HG02763 (cell line): ENCODE data around the gene AGXT.

Experiments
- ATAC-seq: cut with Tn5 transposase; IDR thresholded peaks from one replicate; pipeline ENCODE4 v1.9.1; 2021; ENCODE audit warnings: mild to moderate bottlenecking, moderate library complexity; ENCODE audit not compliant: unreplicated experiment

The AGXT gene

DNA sequence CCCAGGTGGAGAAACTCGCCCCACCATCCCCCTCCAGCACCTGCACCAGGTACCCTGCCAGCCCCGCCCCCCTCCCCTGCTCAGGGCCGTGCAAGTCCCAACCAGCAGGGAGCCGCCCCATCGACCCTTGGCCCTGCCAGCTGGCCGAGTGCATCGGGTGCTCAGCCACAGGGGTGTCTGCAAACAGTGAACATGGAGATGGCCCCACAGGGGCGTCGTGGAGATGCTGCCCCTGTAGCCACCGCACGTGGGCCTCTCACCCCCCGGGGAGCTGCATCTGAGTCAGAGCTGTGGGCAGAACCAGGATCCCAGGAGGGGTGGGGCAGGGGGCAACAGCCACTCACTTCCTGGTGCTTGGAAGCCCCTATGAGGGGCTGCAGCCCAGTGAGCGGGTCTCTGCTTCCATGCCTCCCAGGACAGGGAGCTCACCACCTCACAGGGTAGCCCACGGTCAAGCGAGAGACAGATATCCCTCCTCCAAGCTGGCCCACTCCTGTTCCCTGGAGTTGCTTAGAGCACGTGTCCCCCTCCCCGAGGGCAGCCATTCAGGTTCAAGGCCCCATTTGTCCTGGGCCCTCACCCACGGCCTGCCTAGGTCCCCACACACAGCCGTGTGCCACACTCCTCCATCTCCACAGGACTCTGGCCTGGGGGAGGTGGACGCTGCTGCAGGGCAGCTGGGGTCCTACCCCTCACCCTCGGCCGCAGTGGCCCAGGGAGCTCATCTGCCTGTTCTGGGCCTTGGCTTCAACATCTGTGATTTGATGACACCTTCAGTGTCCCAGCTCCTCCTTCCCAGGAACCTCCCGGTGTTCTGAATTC is 28.5 kb downstream of the AGXT start:
- no peak for ATAC-seq

DNA sequence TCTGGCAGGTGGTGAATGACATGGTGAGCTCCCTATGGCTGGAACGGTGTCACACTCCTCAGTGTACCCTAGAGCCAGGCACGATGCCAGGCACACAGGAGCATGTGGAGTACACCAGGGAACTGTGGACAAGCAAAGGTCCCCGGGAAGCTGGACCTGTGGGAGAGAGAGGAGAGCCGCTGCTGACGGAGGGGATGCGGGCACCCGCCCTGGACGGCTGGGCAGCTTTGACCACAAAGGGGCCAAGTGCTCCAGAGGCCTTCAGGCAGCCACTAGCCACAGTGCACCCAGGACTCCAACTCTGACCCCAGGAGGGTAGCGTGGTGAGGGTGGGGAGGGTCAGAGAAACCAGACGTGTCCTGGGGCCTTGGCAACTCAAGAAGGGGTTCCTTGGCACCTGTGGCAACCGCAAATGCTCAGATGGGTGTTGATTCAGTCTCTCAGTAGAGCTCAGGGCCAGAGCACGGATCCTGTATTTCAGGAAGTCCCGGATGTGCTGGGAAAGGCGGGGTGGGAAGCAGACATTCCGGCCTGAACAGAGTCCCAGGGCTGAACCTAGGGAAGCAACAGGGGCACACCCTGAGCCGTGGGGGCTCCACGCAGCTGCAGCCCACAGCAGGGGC is 29.6 kb downstream of the AGXT start:
- no peak for ATAC-seq

DNA sequence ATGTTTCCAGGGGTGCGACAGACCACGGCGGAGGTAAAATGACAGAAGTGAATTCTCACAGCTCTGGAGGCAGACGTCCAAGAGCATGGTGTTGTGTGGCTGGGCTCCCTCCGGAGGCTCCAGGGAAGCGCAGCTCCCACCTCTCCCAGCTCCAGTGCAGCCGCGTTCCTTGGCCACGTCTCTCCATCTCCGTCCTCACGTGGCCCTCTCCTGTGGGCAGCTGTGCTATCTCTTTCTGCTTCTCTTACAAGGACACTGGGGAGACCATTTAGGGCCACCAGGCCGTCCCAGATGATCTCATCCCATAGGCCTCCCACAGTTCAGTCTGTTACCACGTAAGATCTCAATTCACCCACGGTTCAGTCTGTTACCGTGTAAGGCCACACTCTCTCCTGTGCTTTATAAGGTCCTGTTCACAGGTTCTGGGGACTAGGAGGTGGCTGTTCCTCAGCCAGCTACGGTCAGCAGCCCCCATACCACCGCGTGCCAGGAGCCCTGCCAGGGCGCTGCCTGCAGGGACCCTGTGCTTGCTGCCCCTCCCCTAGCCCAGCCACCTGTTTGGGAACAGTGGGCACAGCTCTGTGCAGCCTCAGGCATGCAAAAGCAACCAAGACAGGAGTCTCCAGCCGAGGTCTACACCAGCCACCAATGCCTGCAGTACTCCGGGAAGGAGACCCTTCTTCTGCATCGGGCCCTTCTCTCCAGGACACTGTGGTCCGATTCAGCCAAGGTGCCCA is 30.3 kb downstream of the AGXT start:
- ATAC-seq: no peak

DNA sequence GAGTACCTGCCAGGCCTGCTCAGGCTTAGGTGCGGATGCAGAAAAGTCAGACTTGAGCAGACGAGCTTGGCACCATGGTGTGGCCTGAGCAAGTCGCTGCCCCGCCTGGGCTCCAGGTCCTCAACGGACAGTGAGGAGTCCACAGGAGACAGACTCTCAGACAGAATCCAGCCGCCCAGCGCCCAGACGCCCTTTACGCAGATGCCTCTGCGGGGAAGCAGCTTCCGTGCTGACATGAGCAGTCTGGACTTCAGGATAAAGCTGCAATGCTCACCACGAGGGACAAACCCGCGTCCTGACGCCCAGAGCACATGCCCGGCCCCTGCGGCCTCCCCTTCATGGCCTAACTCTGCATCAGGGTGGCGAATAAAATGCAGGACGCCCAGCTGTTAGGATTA is 30.8 kb downstream of the AGXT start:
- ATAC-seq: no peak

DNA sequence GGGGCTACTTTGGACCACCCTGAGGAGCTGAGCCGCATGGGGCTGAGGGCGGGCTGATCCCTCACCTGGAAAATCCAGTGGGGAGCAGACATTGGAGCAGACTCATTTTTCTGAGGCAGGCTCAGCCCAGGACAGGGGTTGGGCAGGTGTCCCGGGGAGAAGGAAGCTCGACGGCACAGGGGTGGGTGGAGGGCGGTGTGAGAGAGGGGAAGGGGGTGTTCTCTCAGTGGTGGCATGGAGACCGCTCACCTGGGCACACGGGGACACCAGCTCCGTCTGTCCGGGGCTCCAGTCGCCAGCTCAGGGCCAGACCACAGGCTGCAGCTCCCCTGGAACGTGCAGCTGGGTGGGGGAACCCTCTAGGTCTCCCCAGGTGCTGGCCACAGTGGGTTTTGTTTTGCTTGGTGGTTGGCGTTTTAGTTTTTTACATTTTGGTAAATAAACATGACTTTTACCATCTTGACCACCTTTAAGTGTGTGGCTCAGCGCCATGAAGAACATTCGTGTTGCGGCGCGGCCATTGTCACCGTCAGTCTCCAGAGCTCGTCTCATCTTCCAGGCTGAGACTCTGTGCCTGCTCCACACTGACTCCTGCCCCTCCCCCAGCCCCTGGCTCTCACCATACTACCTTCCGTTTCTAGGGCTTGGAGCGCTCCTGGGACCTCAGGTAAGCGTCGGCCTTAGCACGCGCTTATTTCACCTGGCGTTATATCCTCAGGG is 31.7 kb downstream of the AGXT start:
- no peak for ATAC-seq

DNA sequence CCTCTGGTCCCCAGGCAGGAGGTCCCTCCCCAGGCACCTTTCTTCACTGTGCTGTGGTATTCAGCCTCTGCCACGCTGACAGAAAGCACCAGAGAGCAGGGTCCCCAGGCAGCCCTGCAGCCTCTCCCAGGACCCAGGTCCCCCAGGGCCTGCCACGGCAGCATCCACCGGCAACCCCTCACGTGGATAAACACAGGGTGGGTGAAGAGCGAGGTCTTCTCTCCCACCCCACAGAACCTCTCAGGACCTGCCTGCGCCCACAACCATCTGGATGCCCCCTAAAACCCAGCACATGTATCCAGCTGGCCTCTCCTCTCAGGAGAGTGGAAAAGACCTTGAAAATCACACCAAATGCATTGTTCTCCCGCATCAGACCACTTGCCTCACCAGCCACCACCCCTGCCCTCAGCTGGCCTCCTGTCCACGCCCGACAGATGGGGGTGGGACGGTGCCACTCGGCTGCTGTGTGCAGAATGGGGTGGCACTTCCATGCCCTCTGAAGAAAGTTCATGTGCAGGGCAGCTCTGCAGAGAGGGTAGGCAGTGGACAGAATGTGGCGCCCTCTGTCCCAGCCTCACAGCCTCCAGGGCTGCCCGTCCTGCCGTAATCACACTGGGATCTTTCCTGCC is 33.5 kb downstream of the AGXT start:
- ATAC-seq: no peak

DNA sequence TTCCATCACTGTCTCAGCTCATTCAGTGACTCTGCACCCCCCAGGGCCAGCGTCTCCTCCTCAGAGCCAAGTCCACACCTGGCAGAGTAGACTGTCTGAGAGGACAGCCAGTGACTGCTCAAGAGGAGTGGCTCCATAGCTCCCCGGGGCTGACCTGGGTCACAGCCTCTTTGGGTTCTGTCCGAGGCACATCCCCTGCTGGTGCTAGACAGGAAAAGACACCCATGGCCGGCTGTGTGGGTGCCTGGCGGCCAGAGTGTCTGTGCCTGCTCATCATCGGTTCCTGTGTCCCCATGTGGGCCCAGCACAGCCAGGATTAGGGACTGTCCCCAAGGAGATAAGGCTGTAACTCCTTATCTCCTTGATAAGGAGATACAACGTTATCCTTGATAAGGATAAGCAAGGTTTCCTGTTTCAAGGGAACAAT is 34.0 kb downstream of the AGXT start:
- ATAC-seq: no peak

DNA sequence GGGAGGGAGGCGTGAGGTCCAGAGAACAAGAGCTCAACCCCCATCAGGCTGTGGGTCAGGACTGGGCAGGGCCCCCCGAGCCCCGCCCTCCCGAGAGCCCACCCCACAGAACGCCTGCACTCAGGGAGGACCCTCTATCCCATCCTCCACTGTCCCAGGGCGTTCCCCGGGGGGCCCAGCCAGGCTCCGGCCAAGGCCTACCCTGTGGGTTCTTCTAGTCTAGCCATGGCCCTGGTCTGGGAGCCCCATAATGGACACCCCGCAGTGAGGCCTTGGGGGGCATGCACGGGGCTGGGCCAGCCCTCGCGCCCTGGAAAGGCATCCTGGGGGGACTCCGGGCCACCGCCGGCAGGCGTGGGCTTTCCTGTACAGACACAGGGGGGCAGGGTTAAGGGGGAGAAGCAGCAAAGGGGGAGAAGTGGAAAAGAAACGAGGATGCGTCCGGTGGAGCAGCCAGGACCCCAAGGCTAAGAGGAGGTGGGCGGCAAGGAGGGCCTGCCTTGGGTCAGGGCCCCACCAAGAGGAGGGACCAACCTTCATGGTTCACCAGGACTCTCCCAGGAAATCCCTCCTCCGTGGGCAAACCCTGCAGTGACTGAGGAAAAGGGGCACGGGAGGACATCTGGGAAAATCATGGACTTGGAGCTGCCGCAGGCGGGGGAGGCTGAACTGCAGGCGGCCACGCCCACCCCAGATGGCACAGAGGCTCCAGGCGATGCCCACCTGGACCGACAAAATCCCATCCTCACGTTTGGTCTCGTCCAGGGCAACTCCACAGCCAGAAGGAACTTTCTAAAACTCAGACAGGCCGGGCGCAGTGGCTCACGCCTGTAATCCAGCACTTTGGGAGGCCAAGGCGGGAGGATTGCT is 34.8 kb downstream of the AGXT start:
- no peak for ATAC-seq

DNA sequence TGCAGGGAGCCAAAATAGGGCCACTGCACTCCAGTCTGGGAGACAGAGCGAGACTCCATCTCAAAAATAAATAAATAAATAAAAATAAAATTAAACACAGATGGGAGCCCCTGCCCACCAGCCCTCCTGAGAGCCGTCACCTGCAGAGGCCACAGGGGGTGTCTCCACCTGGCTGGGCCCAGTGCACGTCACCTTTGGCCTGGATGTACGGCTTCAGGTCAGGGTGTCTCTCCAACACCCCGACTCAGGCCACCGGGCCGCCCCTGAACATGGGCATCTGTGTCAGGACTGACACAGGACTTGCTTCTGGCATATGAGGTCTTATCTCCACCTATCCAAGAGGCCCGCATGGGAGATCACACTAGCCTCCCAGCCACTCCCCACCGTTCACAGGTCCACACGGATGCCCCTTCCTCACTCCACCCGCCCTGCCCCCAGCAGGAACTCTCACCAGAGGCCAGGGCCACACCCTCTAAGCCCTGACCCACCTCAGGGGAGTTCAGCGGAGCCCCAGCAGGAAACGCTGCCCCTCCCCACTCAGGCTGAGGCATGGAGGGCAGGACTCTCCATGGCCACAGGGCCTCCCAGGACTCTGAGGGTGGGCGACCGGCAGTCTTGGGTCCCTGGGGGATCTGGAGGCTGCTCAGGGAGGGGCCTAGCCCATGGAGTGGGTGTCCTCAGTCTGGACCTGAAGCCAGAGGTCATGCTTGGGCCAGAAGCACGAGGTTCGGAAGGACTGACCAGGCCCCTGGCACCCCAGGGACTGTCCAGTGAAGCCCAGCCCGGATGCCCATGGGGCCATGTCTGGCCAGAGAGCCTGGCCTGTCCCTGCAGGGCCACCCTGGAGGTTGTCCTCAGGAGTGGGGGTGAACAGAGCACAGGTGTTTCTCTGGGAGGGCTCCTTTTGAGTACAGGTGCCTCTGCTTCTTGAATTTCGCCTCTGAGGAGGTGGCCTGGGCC is 35.9 kb downstream of the AGXT start:
- no peak for ATAC-seq

DNA sequence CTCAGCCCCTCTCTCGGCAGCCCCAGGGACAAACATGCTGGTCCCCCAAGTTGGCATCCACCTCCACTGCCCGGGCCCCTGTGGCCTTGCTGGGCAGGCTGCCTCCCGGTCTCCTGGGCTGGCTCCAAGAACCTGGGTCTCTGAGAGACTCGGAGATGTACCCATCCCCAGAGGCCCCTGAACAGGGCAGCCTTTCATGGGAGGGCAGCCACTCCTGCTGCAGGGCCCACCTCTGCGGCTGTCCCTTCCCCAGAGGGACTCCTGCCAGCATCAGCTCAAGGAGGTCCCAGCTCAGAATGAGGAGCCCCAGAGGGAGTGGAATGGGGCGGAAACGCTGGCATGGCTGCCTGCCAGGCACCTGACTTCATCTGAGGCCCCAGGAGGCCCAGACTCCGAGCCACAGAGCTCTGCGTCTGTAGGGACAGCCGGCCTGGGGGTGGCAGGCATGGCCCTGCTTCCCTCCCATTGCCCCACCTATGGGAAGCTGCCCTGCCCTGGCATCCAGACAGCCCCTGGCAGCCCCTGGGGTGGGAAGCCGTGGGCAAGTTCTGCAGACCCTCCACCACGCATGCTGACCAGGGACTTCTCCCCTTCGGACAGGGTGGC is 36.7 kb downstream of the AGXT start:
- ATAC-seq: no peak

DNA sequence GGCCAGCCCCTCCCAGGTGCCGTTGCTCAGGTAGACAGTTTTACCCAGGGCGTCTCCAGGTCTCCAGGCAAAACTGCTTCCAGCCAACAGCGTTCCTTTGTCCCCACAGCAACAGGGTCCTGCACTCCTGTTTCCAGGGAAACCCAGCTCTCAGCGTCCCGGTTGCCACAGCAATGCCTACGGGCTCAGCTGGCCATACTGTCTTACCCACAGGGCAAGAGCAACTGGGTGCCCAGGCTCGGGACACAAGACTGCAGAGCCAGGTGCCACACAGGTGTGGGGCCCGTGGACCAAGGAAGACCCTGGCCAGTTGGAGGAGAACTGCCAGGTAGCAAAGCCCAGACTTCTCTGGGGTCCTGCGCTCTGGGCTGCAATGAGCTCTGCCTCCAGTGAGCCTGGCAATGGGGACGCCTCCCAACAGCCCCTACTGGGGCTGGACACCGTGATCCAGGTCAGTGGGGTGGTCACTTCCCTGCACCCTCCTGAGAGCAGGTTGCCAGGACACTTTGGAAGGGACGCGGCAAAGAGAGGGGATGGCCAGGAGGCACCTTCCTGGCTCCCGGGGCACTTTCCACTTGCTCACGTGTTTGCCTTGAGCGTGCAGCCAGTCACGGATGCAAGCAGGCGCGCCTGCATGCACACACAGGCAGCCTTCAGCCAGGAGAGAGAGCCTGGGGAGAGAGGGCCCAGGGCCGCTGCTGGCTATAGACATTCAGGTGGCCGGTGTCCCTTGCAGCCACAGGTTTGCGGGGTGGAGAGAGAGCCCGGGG is 37.7 kb downstream of the AGXT start, which contains the start of gene CROCC2:
Gene CROCC2 (plus strand): TSS at position 196 of the 770 bp plus-strand sequence. CDS start 178 bp downstream, at position 374.
- ATAC-seq: no peak

DNA sequence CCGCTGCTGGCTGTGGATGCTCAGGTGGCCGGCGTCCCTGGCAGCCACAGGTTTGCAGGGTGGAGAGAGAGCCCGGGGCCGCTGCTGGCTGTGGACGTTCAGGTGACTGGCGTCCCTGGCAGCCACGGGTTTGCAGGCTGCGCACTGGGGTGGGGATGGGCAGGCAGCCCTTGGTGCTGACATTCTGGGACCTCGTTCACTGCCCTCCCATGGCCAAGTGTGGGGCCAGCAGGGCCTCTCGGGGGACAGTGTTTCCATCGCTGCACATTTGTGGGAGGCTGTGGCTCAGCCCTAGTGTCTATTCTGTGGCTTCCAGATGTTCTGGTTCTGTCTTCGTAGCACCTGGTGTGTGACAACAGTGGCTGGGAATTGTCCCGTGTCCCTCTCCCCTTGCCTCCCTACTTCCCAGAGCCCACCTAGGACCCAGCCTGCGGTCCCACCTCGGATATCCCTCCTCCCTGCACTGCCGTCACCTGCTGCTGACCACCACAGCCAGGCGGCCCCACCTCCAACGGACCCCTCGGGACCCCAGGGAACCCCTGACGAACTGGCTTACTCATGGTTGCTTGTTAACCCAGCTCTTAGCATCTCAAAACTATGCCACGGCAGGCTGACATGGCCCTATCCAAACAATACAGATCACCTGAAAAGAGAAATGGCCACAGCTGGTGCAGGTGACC is 38.4 kb downstream of the AGXT start:
- no peak for ATAC-seq

DNA sequence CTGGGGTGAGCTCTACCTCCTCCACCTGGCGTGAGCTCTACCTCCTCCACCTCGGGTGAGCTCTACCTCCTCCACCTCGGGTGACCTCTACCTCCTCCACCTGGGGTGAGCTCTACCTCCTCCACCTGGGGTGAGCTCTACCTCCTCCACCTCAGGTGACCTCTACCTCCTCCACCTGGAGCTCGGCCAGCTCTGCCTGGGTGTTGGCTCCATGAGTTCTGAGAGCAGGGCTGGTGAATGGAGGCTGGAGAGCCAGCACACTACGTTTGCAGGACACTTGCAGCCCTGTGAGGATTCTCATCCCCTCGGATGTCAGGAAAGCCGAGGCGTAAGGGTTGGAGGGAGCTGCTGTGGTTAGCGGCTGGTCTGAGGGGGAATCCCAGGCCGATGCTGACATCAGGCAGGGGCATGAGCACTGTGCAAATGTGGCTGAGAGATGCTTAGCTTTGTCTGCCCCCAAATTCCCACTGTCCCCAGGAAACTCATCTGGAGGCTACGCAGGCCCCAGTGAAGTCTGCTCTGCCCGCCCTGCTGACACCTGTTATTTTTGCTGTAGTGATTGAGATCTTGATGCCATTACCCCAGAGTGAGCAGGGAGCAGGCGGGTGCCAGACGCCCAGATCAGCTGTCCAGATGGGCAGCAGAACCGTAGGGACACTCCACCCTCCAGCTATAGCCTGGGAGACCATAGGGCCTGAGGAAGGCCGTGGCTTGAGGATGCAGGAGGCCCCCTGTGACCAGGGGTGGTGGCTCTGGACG is 40.8 kb downstream of the AGXT start:
- no peak for ATAC-seq

DNA sequence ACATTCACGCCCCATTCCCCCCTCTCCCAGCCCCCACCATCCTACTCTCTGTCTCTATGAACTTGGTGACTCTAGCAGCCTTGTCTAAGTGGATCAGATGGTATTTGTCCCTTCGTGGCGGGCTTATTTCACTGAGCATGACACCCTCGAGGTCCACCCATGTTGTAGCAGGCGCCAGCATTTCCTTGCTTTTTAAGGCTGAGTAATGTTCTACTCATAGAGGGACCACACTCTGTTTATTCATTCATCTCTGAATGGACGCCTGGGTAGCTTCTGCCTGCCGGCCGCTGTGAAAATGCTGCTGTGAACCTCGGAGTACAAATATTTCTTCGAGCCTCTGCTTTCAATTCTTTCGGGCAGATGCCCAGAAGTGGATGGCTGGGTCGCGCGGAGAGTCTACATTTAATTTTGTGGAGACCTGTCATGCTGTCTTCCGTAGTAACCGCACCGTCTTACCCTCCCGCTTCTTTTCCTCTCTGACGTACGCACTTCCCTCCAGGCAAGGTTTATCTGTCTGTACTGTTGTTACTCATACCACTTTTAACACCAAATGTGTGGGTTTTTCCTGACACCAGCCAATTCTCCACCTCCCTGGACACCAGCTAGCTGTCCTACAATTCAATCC is 43.1 kb downstream of the AGXT start:
- no peak for ATAC-seq
